ENCODE data around the gene MICU2.

DNA sequence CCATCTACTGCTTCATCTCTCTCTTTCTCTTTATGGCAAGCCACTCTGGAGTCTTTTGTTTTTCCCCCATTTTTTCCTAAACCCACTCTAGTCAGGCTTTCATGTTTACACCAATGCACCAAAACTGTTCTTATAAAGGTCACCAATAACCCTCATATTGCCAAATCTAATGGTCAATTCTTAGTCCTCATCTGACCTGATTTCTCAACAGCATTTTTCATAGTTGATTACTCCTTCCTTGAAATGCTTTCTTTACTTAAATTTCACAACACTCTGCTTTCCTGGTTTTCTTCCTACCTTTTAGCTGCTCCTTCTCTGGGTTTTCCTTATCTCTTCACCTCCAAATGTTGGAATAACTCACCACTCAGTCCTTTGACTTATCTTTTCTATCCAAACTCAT, 47.9 kb downstream of the MICU2 start:
- no peak for TF ChIP-seq CTCF (IDR thresholded peaks at IDR 0.05)
- no peak for TF ChIP-seq POLR2A (IDR thresholded peaks at IDR 0.05; ENCODE audit: low read depth)
